ENCODE results near the gene UGGT2.
"Not testable (repeated sequence)": the region's sequence is repeated elsewhere in the genome, so short reads cannot be mapped to it uniquely, and the experiment has no call there.

Gene UGGT2

DNA sequence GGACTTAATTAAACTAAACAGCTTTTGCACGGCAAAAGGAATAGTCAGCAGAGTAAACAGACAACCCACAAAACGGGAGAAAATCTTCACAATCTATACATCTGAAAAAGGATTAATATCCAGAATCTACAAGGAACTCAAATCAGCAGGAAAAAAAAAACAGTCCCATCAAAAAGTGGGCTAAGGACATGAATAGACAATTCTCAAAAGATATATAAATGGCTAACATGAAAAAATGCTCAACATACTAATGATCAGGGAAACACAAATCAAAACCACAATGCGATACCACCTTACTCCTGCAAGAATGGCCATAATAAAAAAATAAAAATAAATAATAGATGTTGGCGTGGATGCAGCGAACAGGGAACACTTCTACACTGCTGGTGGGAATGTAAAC is 1.7 kb downstream of the UGGT2 start:
- DNase-seq, result not testable (repeated sequence)

DNA sequence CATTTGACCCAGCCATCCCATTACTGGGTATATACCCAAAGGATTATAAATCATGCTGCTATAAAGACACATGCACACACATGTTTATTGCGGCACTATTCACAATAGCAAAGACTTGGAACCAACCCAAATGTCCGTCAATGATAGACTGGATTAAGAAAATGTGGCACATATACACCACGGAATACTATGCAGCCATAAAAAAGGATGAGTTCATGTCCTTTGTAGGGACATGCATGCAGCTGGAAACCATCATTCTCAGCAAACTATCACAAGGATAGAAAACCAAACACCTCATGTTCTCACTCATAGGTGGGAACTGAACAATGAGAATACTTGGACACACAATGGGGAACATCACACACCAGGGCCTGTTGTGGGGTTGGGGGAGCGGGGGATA is 2.2 kb downstream of the UGGT2 start:
- not testable (repeated sequence) for DNase-seq

DNA sequence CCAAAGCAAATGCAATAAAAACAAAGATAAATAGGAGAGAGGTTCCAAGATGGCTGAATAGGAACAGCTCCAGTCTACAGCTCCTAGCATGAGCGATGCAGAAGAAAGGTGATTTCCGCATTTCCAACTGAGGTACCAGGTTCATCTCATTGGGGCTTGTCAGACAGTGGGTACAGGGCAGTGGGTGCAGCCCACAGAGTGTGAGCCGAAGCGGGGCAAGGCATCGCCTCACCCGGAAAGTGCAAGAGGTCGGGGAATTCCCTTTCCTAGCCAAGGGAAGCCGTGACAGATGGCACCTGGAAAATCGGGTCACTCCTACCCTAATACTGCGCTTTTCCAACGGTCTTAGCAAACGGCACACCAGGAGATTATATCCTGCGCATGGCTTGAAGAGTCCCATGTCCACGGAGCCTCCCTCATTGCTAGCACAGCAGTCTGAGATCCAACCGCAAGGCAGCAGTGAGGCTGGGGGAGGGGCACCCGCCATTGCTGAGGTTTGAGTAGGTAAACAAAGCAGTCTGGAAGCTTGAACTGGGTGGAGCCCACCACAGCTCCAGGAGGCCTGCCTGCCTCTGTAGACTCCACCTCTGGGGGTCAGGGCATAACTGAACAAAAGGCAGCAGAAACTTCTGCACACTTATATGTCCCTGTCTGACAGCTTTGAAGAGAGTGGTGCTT is 6.6 kb downstream of the UGGT2 start:
- not testable (repeated sequence) for DNase-seq

DNA sequence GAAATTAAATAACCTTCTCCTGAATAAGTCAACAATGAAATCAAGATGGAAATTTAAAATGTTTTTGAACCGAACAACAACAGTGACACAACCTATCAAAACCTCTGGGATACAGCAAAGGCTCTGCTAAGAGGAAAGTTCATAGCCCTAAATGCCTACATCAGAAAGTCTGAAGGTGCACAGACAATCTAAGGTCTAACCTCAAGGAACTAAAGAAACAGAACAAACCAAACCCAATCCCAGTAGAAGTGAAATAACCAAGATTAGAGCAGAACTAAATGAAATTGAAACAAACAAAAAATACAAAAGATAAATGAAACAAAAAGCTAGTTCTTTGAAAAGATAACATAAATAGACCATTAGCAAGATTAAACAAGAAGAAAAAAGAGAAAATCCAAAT is 9.0 kb downstream of the UGGT2 start:
- no peak for DNase-seq

DNA sequence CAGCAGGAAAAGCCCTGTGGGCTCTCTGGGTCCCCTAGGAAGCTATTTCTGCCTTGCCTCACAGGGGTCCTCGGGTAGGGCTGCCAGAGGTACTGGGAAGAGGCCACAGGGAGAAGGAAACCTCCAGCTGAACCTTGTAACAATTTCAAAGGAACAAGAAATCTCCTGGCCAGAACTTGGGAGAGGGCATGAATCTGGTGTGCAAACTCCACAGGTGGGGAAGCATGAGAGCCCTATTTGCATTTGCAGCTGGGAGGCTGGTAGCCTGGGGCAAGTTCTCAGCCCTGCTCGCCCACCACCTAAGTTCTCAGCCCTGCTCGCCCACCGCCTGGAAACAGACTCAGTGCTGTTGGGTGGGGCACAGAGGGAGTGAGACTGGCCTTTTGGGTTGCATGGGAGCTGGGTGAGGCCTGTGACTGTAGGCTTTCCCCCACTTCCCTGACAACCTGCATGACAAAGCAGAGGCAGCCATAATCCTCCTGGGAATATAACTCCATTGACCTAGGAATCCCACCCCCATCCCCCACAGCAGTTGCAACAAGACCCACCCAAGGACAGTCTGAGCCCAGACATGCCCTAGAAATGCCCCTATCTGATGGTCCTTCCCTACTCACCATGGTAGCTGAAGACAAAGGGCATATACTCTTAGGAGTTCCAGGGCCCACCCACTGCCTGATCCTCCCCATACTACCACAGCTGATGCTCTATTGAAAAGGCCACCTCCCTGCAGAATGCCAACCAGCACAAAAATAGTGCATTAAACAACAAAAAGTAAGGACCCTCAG is 11.7 kb downstream of the UGGT2 start:
- no peak for DNase-seq

DNA sequence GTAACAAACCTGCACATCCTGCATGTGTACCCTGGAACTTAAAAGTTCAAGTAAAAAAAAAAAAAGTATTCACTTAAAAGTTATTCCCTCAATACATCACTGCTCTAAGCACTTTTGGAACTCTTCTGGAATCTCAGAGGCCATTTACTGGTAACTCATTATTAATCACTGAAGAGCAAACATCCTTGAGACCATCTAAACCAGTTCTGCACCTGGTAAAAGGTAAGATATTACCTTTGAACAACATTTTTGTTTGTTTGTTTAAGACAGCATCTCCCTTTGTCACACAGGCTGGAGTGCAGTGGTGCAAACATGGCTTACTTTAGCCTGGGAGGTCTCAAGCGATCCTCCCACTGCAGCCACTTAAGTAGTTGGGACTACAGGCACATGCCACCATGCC is 16.7 kb downstream of the UGGT2 start:
- no peak for DNase-seq

DNA sequence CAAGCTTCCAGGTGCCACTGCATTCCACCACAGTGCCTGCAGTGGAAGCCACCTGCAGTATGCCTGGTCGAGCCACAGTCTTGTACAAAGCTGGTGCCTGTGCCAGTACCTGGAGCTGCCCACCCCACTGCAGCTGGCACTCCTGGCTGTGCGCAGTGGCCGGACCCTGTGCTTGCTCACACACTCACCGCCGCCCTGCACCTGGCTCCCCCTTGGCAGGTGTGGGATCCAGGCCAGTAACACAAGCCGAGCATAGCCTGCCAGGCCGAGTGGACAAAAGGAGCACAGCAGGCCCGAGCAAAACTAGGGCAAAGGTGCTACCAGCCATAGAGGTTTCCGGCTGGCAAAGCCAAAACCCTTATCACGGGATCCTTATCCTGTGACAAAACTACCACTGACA is 18.5 kb downstream of the UGGT2 start:
- no peak for DNase-seq

DNA sequence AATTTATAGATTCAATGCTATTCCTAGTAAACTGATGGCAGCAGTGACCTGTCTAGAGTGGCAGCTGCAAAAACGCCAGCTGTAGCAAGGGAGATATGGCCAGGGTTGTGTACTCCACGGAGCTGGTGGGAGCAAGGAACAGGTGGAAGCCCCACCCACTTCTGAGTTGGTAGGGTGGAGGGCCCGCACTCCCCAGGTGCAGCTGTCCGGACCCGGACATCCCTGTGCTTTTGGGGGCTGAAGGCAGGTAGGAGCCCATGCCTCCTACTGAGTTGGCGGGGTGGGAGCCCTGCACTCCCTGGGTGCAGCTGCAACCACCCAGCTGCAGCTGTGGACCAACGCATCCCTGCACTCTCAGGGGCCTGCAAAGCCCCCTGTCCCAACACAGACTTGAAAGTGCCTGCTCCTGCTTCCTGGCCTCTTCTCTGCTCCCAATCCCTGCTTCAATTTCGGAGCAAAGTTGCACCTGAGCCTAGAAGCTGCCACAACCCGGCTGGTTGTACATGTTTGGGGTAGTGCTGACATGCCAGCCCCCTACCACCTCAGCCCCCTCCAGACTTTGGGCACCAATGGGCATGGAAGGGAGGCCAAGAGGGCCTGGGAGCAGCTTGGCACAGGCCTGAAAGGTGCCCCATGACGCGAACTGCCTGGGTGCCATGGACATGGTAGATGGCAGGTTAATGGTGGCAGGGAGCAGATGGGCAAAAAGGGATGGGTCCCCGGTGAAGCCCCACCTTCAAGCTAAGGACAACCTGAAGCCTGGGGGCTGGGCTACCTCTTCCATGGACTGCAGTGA is 19.8 kb downstream of the UGGT2 start:
- no peak for DNase-seq

DNA sequence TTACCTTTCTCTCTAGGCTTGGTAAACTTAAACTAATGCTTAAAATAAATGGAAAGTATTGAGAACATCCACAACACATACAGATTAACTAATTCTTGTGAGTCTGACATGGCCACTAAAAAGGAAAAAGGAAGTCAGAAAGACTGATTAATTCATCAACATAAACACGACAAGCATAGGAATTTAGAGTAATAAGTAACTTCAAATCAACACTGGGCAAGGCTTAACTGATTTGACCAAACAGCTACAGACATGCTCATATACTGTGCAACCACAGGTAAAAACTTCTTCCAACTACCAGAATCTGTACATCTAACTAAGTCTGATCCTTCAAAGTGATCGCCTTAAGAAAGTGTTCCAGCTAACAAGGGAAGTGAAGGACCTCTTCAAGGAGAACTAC is 20.5 kb downstream of the UGGT2 start:
- DNase-seq, result no peak

DNA sequence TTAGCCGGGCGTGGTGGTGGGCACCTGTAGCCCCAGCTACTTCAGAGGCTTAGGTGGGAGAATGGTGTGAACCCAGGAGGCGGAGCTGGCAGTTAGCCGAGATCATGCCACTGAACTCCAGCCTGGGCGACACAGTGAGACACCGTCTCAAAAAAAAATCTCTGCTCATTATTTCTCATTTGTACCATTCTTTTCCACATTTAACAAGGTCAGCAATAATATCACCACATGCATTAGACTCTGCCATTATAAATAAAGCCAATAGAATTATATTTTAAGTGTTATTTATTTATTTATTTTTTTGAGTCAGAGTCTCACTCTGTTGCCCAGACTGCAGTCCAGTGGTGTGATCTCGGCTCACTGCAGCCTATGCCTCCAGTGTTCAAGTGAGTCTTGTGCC is 24.2 kb downstream of the UGGT2 start:
- DNase-seq, result no peak

DNA sequence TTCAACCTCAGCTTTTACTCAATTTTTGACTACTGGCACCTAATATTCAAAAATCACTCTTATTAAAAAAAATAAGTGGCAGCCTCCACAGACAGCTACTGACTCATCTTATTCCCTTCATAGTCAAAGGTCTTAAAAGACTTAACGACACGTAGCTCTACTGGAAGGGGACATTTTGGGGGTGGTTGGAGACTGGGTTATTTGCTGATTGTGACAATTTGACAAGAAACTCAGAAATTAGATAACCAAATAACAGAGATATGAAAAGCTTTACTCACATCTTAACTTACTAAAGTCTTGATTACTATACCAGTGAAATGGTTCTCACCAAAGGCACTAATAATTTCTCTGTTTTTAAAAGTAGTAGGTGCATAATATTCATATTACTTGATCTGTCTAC is 25.7 kb downstream of the UGGT2 start:
- DNase-seq, result no peak

DNA sequence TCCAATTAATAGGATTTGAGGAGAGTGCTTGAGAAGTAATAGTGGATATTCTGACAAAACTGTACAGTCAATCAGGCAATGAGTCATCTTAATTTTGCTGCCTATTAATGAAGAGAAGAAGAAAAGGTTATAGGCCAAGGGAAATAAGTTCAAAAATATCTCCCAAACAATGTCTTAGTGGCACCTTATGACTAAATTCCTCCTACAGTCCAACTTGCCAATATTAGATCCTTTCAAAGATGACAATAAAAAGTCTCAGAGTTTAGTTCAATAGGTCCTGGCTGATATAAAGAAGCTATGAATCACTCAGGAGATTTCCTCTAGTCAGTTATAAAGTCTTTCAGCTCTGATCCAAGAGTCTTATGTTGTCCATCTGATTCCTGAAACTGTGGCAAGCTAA is 27.9 kb downstream of the UGGT2 start:
- no peak for DNase-seq

DNA sequence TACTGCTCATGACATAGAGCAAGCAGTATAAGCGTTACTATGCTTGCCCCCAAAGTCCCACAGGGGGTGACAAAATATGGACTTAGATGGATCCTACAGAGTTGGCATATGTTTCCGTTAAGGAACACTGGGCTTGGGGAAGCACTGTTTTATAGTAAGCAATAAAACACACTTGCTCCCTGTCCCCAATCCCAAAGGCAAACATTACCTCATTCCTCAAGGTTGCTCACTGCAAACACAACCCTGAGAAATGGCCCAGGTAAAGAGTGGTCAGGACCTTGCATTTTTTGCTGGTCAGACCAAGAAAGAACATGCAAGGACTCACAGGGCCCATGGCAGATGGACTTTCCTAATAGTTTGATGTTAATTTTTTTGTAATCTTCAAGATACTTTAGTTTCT is 32.3 kb downstream of the UGGT2 start:
- no peak for DNase-seq

DNA sequence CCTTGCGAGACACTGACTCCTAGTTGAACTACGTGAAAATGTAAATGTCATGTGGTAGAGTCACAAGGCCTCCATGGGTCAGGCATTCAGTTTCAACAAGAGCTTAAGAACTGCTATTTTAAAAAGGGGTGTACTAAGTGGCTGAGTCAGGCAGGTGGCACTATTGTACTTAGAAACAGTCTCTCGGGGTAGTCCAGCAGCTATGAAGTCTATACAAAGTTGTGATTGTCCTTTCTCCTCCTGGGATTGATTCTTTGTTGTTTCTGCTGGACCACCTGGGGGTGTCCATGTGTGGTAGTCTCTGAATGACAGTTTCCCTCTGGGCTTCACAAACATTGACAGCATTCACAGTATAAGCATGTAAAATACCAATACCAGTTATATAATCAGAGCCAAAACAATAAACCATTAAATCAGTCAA is 33.0 kb downstream of the UGGT2 start:
- DNase-seq, result peak; percentile 66

DNA sequence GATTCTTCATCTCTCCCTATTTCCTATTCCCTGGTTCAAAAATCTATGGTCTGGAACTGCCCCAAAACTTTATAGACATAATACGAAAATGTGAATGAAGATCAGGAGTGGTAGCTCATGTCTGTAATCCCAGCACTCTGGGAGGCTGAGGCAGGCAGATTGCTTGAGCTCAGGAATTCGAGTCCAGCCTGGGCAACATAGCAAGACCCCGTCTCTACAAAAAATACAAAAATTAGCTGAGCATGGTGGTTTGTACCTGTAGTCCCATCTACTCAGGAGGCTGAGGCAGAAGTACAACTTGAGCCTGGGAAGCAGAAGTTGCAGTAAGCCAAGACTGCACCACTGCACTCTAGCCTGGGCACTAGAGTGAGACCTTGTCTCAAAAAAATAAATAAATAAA is 35.1 kb downstream of the UGGT2 start:
- no peak for DNase-seq

DNA sequence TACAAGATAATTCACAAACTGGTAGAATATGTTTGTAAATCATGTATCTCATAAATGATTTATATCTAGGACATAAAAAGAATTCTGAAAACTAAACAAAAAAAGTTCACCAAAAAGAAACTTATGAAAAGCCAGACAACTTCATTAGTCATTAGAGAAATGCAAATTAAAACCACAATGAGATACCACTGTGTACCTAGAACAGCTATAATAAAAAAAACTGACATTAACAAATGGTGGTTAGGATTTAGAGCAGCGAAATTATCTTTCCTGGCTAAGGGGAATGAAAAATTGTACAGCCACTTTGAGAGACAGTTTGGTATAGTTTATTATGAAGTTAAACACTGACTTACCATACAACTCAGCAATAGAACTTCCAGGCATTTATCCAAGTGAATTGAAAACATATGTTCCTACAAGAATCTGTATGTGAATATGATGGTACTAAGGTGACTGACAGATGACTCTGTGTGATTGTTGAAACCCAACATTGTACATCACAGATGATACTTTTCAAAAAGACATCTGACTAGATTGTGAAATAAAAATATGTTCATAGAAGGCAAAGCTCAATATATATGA is 41.8 kb downstream of the UGGT2 start:
- no peak for DNase-seq

DNA sequence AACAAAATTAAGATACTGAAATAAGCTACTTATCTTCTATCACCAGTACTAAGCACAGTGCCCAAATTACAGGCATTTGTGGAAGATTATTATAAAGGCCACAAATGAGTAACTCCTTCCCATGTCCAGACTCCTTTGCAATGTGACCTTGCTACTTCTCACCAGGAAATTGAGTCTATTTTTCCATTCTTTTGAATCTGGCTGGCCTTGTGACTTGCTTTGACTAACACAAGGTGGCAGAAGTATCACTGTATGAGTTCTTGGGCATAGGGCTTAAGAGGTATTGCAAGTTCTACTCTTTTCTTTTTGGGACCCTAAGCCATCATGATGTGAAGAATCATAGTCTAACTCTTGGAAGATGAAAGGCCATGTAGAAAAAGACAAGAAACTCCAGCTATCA is 49.9 kb downstream of the UGGT2 start:
- no peak for DNase-seq

DNA sequence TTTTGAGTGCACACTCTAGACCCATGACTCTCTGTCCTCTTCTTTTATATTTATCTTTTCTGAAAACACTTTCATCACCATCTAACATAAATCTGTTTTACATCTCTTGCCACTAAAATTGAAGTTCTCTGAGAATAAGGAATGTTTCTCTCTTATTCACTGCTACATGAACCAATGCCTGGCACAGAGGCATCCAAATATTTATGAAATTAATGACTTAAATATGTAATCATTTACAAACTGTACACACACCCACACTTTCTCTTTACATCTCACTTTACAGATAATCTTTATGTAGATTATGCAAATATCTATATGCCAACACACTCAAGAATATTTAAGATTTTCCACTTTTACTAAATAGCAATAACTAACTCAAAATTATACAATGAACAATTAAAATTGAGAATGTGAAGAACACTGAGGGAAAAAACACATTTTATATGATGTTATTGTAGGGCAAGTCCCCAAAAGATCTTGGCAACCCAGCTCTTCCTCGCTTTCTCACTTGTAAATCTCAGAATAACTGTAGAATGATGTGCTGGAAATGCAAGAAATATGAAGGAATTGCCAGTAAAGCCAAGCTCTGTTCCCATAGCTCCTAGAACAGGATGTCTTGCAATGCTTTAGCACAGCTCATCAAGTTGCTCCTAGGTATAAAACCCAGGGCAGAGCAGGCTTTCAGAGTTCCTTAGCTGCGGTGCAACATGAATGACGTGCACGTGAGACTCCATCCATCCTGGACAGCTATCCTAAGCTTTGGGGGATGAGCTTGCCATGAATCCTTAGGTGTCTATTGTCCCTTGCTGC is 50.7 kb downstream of the UGGT2 start:
- DNase-seq, result no peak

DNA sequence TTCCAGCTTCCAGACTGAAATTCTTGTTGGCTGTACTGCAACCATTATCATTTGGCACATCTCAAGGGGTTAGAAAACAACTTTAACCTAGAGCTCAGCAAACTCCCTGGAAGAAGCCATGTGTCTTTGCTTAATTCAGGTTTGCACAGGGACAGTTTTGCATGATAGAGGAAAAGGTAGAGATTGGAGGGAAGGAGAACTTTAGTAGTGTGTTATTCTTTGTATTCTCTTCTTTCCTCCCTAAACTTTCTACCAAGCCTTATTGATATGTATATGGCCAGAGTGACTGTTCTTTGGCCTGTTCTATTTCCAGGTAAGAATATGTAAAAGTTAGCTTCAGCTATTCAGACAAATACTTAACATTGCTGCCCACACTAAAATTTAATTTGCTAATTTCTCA is 53.1 kb downstream of the UGGT2 start:
- DNase-seq, result no peak

DNA sequence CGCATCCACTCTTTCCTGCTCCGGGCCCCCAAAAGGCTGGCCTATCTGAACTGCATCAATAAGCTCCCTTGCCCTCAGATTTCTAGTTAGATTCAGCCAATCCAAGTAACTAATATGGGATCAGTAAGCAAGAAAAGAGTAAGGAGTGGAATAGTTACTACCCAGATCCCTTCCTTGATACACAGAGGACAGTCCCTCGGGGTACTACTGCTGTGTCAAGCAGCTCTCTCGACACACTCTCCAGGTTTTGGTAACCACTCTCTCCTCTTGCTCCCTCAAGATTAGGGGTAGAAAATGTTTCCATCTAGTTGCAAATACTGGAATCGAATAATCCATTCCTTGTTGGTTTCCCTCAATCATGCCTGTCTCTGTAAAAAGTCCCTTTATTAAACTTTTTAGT is 65.4 kb downstream of the UGGT2 start:
- DNase-seq, result no peak

DNA sequence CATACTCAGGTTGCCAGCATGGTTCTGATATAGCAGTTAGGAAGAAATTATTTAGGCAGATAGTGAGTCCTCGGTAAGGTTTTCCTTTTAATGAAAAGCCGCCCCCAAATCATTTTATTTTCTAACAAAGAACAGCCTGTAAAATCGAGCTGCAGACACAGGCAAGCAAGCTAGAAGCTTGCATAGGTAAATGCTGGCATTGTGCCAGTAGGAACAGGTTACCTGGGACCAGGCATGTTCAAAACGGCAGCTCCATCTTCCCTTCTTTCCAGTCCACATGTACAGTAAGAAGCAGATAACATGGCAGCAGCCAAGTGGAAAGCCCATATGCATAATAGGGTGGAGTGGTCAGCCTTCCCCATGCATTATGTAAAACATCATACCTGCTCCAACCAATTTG is 71.1 kb downstream of the UGGT2 start:
- no peak for DNase-seq

DNA sequence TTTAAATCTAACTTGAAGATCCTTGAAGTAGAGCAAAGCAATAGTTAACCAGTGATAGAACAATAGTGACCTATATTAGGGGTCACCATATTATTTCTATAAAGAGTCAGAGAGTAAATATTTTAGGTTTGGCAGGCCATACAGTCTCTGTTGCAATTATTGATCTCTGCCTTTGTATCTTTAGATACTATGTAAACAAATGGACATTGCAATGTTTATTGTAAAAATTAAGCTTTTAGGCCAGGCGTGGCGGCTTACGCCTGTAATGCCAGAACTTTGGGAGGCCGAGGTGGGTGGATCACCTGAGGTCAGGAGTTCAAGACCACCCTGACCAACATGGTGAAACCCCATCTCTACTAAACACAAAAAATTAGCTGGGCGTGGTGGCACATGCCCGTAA is 80.5 kb downstream of the UGGT2 start:
- DNase-seq, result not testable (repeated sequence)

DNA sequence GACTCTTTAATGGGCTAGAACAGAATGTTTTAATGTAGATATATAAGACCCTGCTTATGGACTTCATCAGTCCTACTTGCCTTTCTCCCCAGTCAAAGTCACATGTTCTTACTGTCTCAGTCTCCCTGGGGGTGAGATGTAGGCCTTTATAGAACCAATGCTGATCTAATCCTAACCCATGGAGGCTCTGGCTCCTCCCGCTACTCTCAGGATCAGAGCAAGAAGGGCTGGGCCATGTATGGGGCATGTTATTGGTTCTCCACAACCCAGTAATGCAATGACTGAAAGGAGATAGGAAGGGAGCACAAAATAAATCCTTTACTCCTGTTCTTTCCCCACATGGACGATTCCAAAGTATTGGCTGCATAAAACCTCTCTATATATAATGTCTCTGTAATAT is 82.3 kb downstream of the UGGT2 start:
- no peak for DNase-seq

All from islet precursor cell (in vitro differentiated cells).